ENCODE measurements around the gene TXNDC9. TPM values are rescaled to one million over a fixed set of nuclear protein-coding genes. Genes with fewer than 3 reads are reported as not detected.
"Not testable (repeated sequence)": the region's sequence is repeated elsewhere in the genome, so short reads cannot be mapped to it uniquely, and the experiment has no call there.

The TXNDC9 gene
- total RNA-seq, 4 donors from 2014 or later = 23.3 to 32.4 (median 29.7) TPM

DNA sequence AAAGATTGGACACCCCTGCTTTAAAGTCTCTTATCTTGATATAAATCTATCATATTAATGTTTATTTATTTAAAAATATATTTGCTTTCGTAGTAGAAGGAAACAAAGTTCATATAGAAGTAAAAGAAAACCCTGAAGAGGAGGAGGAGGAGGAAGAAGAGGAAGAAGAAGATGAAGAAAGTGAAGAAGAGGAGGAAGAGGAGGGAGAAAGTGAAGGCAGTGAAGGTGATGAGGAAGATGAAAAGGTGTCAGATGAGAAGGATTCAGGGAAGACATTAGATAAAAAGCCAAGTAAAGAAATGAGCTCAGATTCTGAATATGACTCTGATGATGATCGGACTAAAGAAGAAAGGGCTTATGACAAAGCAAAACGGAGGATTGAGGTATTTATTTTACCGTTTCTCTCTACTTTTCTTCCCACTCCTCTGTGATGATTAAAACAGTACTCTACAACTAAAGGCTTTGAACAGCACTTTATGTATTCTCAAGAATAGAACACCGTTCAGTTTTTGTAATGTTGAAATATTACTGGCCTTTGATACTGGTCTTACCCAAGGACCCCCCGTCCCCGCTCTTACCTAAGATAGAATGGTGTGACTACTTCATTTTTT is 40.2 kb upstream of the TXNDC9 start:
- H3K36me3 ChIP-seq = peaks cover 0 to 90% of the 10 kb centered on the region in 2 donors
- no peaks in the 10 kb centered on the region for H3K9me3 ChIP-seq
- intact Hi-C loops (cut with DNase I; ENCODE audit: low total_unique reads) = no loop called here
- no peak overlapping the region for H3K4me3 ChIP-seq
- TF ChIP-seq, protein P1, sequence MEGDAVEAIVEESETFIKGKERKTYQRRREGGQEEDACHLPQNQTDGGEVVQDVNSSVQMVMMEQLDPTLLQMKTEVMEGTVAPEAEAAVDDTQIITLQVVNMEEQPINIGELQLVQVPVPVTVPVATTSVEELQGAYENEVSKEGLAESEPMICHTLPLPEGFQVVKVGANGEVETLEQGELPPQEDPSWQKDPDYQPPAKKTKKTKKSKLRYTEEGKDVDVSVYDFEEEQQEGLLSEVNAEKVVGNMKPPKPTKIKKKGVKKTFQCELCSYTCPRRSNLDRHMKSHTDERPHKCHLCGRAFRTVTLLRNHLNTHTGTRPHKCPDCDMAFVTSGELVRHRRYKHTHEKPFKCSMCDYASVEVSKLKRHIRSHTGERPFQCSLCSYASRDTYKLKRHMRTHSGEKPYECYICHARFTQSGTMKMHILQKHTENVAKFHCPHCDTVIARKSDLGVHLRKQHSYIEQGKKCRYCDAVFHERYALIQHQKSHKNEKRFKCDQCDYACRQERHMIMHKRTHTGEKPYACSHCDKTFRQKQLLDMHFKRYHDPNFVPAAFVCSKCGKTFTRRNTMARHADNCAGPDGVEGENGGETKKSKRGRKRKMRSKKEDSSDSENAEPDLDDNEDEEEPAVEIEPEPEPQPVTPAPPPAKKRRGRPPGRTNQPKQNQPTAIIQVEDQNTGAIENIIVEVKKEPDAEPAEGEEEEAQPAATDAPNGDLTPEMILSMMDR (IDR thresholded peaks at IDR 0.05 in 4 of 5, conservative IDR thresholded peaks at IDR 0.05 in 1 of 5) = no peak
- no peak for TF ChIP-seq POLR2A (IDR thresholded peaks at IDR 0.05)
- H3K27ac ChIP-seq = no peak overlapping the region
- ATAC-seq (no peak), DNase-seq (no peak)
- no peaks in the 10 kb centered on the region for H3K27me3 ChIP-seq
- in situ Hi-C loops (cut with MboI; ENCODE audit: low sequenced_read_pairs in 4 of 4) = no loop called here
- H3K4me1 ChIP-seq = no peaks in the 10 kb centered on the region

DNA sequence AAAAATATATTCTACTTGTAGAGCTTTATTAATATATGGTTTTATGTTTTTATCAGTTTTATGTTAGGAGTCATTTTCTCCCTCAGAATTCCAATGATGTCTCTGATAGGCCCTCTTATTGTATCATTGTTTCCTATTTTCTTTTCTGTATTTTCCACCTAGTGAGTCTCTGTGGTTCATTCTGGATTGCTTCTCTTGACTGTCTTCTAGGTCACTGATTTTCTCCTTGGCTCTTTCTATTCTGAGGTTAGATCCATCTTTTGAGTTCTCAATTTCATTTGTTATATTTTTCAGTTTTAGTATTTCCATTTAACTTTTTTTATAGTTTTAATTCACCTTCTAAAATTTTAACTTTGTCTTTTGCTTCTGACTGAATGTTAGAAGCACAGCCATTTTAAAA is 38.6 kb upstream of the TXNDC9 start:
- Histone ChIP-seq H3K4me3 (no peak overlapping the region), H3K27me3 (no peaks in the 10 kb centered on the region), H3K27ac (no peak overlapping the region), H3K4me1 (no peaks in the 10 kb centered on the region), H3K9me3 (no peaks in the 10 kb centered on the region), H3K36me3 (peaks cover 0 to 93% of the 10 kb centered on the region in 2 donors)
- ATAC-seq = no peak
- intact Hi-C loops (cut with DNase I; ENCODE audit: low total_unique reads) (no loop called here), in situ Hi-C loops (cut with MboI; ENCODE audit: low sequenced_read_pairs in 4 of 4) (no loop called here)
- TF ChIP-seq, protein P1 (IDR thresholded peaks at IDR 0.05 in 4 of 5, conservative IDR thresholded peaks at IDR 0.05 in 1 of 5) = no peak
- no peak for TF ChIP-seq POLR2A (IDR thresholded peaks at IDR 0.05)
- DNase-seq = no peak

DNA sequence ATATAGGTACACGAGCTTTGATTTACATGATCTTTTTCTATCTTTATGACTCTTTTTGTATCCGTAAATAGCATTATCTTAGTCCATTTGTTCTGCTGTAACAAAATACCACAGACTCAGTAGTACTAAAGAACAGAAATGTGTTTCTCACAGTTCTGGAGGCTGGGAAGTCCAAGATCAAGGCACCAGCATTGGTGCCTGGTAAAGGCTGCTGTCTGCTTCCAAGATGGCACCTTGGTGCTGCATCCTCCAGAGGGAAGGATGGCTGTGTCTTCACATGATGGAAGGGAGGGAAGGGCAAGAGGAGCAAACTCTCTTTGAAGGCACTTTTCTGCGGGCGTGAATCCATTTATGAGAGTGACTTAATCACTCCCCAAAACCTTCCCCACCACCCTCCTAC is 37.0 kb upstream of the TXNDC9 start:
- H3K4me3 ChIP-seq = no peak overlapping the region
- TF ChIP-seq POLR2A (IDR thresholded peaks at IDR 0.05) = no peak
- TF ChIP-seq, protein P1 (IDR thresholded peaks at IDR 0.05 in 4 of 5, conservative IDR thresholded peaks at IDR 0.05 in 1 of 5) = no peak
- ATAC-seq = no peak
- DNase-seq = no peak
- H3K27ac ChIP-seq = no peak overlapping the region
- in situ Hi-C loops (cut with MboI; ENCODE audit: low sequenced_read_pairs in 4 of 4) (no loop called here), intact Hi-C loops (cut with DNase I; ENCODE audit: low total_unique reads) (no loop called here)
- H3K27me3 ChIP-seq = no peaks in the 10 kb centered on the region
- H3K4me1 ChIP-seq = no peaks in the 10 kb centered on the region
- H3K36me3 ChIP-seq = peaks cover 0 to 88% of the 10 kb centered on the region in 2 donors
- H3K9me3 ChIP-seq = no peaks in the 10 kb centered on the region

DNA sequence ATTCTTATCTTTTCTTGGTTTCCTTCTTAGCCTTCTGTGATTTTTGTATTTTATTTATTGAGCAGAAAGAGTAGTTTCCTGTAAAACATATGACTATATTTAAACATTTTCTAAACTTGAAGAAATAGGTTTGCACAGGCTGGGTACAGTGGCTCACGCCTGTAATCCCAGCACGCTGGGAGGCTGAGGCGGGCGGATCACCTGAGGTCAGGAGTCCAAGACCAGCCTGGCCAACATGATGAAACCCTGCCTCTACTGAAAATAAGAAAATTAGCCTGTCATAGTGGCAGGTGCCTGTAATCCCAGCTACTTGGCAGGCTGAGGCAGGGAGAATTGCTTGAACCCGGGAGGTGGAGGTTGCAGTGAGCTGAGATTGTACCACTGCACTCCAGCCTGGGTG is 32.7 kb upstream of the TXNDC9 start:
- intact Hi-C loops (cut with DNase I; ENCODE audit: low total_unique reads); ATAC-seq; H3K9me3 ChIP-seq; H3K4me3 ChIP-seq; H3K4me1 ChIP-seq; H3K27ac ChIP-seq; DNase-seq; in situ Hi-C loops (cut with MboI; ENCODE audit: low sequenced_read_pairs in 4 of 4); H3K27me3 ChIP-seq: not testable (repeated sequence)
- peaks cover 0 to 91% of the 10 kb centered on the region in 2 donors for H3K36me3 ChIP-seq

DNA sequence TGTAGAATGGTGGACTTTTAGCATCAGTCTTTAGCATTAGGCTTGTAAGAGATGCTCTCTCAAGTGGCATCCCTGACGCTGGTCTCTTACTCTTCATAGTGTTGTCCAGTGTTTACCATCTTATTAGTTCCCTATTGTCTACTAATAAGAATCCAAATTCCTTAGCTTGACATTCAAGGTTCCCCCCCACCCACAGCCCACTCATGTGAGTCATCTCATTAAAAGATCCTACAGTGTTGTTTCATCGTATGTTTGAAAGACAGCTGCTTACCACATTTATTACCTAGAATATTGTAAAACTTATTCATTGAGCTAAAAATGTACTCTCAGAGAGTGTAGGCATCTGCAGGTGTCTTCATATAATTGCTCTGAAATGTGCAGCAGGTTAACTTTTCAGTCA is 29.5 kb upstream of the TXNDC9 start:
- TF ChIP-seq, protein P1 (IDR thresholded peaks at IDR 0.05 in 4 of 5, conservative IDR thresholded peaks at IDR 0.05 in 1 of 5) = no peak
- no peak for TF ChIP-seq POLR2A (IDR thresholded peaks at IDR 0.05)
- no peak overlapping the region for H3K27ac ChIP-seq
- peaks cover 0 to 81% of the 10 kb centered on the region in 2 donors for H3K36me3 ChIP-seq

More for the DNA sequence above, 29.5 kb upstream of the TXNDC9 start:
- DNase-seq (no peak), ATAC-seq (no peak)
- Histone ChIP-seq H3K4me1 (no peaks in the 10 kb centered on the region), H3K27me3 (no peaks in the 10 kb centered on the region), H3K9me3 (no peaks in the 10 kb centered on the region), H3K4me3 (no peak overlapping the region)
- in situ Hi-C loops (cut with MboI; ENCODE audit: low sequenced_read_pairs in 4 of 4) = no loop called here
- intact Hi-C loops (cut with DNase I; ENCODE audit: low total_unique reads) = no loop called here
